ENCODE measurements around the gene TIGD1.
"Not testable (repeated sequence)": the region's sequence is repeated elsewhere in the genome, so short reads cannot be mapped to it uniquely, and the experiment has no call there.

Gene TIGD1

DNA sequence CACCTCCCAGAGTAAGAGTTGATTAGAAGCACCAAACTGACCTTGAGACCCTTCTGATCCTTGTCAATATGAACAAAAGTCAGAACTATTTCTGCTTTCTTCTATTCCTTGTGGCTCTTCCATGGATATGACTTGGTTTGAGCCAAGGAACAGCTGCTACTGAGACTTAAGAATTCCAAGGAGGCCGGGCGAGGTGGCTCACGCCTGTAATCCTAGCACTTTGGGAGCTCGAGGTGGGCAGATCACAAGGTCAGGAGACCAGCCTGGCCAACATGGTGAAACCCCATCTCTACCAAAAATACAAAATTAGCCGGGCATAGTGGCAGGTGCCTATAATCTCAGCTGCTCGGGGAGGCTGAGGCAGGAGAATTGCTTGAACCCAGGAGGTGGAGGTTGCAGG is 20.1 kb upstream of the TIGD1 start:
- not testable (repeated sequence) for DNase-seq (ENCODE audit: low read depth, low spot score)

DNA sequence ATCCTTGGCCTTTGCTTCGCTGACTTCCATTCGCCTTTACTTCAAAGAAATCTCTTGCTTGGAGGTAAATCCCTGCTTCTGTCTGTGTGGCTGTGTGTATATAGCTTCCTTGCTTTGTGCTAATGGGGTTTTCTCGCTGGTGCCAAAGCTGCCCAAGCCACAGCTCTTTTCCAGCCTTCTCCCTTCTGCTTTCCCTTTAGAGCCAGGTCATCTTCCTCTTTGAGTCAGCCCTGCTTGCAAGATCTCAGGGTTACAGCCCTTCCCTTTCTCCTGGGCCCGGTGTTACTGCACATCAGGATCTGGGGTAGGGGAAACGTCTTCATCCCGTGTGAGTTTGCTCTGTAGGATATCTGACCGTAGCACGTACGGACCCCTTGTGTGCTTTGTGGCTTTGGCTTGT is 19.2 kb upstream of the TIGD1 start:
- DNase-seq (ENCODE audit: low read depth, low spot score) = no peak

DNA sequence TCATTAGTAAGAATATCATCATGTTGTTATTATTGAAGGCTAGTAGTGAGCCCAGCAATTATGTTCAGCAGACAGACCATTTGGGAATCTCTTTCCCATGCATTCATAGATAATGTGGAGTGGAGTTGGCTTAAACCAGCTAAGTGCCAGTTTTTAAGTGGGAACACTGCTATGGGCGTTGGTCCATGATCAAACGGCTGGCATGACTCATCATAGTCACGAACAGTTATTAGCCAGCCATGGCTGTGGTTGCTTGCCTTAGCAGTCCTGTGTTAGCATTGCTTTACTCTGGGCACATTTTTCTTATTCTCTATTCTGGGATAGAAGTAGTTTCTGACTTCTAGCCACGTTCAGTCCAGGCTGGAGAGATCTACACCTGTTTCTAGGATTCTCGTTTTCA is 17.8 kb upstream of the TIGD1 start:
- DNase-seq (ENCODE audit: low read depth, low spot score) = peak; percentile 92

DNA sequence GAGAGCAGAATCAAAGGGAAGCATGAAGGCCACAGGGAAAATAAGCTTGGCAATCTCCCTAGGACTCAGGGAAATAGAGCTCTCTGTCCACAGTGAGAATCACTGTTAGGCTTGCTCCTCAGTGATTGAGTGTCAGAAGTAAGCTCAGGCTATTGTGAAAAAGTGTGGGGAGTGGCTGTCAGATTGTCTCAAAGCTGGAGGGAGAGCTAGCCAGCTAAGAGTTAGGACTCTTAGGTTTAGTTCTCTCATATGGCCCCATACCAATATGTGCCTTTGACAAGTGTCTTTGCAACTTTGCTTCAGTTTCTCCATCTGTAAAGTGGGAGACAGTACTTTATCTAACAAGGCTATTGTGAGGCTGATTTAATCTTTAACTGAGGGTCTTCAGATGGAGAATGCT is 17.4 kb upstream of the TIGD1 start:
- DNase-seq (ENCODE audit: low read depth, low spot score) = no peak

DNA sequence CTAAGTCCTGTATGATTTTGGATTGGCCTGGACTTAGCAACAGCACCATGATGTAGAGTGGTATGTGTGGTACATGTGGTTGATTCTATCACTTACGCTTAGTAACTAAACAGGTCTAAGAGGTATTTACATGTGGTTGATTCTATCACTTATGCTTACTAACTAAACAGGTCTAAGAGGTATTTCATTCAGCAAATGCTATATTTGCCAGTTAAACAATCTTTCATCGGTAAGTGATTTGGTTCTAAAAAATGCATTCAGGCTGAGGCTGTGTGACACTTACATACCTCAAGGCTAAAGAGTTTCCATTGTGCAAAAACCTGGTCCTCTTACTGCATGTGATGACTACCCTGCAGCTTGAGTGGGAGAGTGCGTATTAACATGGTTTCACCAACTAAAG is 13.2 kb upstream of the TIGD1 start:
- peak; percentile 53 for DNase-seq (ENCODE audit: low read depth, low spot score)

DNA sequence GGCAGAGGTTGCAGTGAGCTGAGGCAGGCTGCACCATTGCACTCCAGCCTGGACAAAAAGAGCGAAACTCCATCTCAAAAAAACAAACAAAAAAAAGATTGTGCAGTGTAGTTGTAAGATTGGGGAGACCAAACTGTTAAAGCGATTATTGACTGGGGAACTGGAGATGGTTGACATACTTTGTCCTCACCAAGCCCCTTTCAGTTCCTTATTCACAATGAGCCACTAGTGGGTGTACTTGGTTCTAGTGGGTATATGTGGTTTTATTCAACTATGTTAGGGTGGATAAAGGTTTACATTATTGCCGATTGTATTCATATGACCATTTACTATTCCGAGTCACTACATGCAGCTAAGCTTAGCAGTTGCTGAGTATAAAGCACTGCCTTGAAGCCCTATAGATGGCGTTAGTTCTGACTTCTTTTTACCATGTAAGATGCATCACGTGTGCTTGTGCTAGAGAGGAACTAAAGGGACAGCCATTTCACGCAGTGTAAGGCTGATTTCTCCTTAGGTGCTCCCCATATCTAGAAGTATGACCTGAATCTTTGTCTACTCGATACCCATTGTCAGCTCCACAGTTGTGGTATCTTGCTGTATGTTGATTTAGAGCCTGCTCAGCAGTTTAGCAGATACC is 12.3 kb upstream of the TIGD1 start:
- DNase-seq (ENCODE audit: low read depth, low spot score) = no peak

DNA sequence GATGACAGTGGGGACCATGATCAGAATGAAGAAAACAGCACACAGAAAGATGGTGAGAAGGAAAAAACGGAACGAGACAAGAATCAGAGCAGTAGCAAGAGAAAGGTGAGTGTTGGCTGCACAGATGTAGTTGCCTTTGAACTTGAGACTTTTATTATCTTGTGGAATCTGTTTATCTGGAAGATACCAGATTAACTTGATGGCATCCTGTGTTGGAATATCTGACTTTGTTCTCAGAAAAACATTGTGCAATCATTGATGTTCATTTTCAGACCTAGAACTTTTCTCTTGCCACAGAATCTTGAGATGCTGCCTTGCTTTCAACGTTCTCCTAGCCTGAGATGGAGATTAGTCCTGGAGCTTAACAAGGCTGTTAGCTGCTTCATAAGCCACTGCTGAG is 6.1 kb upstream of the TIGD1 start:
- no peak for DNase-seq (ENCODE audit: low read depth, low spot score)

DNA sequence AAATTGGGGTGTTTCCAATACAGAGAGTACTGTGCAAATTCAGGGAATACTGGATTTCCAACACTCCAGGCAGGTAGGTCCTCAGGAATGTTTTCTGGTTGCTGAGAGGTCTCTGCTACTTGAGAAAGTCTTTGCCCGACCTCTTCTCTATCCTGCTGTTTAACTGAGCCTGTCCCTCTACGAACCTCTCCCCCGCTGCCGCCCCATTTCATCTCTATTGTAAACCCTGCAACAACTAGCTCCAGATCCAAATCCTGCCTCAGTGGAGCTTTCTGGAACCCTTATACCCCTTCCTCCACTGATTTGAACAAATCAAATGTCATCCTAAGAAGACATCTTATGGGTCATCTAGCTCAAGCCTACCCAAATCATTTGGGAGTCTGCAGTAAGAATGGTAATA is 1.4 kb upstream of the TIGD1 start:
- DNase-seq (ENCODE audit: low read depth, low spot score) = no peak

DNA sequence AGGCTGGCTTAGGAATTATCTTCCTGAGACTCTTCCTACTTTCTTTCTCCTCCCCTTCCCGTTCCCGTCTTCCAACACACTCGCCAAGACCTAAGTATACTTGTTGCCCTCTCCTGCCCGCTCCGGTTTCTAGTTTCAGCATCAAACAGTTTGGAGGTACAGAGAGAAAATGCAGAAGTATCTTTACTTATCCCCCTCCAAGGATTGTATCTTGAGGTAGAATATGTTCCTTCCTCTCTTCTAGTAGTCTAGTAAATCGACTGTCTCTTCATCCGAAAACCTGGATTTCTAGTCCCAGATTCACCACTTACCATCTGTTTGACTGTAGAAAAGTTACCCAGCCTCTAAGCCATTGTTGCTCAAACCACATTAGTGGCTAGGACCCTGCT is 887 bp upstream of the TIGD1 start:
- DNase-seq (ENCODE audit: low read depth, low spot score) = no peak

DNA sequence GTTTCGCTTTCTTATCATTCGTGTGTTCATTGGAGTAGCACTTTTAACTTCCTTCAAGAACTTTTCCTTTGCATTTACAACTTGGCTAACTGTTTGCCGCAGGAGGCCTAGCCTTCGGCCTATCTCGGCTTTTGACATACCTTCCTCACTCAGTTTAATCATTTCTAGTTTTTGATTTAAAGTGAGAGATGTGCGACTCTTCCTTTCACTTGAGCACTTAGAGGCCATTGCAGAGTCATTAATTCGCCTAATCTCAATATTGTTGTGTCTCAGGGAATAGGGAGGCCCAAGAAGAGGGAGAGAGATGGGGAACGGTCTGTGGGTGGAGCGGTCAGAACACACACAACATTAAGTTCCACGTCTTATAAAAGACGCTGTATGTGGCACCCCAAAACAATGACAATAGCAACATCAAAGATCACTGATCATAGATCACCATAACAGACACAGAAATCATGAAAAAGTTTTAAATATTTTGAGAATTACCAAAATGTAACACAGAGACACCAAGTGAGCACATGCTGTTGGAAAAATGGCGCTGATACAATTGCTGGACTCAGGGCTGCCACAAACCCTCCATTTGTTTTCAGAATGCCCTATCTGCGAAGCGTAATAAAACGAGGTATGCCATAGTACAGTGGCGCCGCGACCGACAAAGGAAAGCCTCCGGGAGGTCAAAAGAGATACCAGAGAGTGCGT is 553 bp downstream of the TIGD1 start:
- DNase-seq (ENCODE audit: low read depth, low spot score) = no peak

DNA sequence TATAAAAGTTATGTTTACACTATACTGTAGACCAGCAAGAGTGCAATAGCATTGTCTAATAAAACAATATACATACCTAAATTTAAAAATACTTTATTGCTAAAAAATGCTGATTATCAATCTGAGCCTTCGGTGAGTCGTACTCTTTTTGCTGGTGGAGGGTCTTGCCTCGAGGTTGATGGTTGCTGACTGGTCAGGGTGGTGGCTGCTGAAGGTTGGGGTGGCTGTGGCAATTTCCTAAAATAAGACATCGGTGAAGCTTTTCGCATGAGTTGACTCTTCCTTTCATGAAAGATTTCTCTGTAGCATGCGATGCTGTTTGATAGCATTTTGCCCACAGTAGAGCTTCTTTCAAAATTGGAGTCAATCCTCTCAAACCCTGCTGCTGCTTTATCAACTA is 2.4 kb downstream of the TIGD1 start:
- no peak for DNase-seq (ENCODE audit: low read depth, low spot score)

DNA sequence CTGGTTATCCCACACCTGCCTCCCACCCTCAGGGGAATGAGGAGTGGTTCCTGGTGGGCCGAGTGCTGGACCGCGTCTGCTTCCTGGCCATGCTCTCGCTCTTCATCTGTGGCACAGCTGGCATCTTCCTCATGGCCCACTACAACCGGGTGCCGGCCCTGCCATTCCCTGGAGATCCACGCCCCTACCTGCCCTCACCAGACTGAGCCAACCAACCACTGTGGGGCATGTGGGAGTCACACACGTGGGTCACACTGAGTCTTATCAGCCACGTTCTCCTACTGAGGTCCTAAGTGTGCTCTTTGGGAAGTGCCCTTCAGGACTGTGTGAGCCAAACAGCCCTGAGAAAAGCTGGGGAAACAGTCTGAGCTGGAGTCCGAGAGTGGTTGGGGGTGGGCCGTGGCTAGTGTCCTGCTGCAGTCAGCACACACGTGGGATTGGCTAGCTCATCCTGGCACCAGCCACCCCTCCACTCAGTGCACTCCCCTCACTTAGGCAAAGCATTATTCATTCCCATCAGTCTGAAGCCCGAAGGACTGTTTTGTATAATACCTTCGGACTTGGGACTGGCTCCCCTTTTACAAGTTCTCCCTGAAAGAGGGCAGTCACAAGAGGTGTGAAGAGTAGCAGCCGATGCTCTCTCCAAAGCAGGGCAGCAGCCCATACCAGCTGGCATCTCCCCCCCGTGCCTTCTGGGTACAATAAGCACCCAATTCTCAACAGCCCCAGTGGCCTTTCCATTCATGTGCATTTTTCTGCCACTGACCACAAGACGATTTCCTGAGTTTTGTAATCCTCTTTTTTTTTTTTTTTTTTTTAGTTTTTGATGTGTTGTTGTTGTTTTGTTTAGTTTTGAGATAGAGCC is 4.6 kb downstream of the TIGD1 start:
- DNase-seq (ENCODE audit: low read depth, low spot score) = no peak

DNA sequence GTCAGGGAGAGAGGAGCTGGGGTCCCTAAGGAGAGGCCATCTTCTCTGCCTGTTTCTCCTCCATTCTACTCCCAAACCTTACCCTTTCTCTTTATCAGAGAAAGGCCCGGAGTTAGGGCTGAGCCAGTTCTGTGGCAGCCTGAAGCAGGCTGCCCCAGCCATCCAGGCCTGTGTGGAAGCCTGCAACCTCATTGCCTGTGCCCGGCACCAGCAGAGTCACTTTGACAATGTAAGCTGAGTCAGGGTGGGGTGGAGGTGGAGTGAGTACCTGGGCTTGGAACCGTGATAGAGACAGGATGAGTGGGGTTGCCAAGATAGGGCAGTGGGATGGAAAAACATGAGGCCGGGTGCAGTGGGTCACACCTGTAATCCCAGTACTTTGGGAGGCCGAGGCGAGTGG is 5.7 kb downstream of the TIGD1 start:
- no peak for DNase-seq (ENCODE audit: low read depth, low spot score)

DNA sequence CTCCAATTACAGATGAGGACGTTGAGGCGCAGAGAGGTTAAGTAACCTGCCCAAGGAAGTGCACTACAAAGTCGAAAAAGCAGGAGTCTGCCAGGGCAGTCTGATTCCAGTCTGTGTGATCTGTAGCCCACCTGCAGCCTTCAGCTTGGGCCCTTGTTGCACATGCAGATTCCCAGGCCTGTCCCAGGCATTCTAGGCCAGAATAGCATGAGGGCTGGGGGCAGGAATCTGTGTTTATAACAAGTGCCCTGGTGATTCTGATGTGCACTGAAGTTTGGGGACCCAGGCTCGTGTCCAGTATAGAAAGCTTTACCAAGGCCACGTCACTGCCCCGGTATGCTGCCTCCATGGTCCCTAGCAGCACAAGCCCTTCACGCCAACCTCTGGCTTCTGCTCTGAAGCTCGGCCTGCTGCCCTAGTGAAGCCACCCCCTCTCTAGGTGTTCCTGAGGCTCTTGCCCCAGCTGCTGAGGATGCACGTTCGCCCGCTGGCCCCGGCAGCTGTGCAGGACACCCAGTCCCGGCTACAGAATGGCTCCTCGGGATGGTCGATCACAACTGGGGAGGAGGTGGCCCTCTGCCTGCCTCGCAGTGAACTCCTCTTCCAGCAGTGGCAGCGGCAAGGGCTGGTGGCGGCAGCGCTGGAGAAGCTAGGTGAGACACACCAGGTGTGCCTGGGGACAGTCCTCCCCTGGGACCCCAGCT is 6.3 kb downstream of the TIGD1 start:
- no peak for DNase-seq (ENCODE audit: low read depth, low spot score)

DNA sequence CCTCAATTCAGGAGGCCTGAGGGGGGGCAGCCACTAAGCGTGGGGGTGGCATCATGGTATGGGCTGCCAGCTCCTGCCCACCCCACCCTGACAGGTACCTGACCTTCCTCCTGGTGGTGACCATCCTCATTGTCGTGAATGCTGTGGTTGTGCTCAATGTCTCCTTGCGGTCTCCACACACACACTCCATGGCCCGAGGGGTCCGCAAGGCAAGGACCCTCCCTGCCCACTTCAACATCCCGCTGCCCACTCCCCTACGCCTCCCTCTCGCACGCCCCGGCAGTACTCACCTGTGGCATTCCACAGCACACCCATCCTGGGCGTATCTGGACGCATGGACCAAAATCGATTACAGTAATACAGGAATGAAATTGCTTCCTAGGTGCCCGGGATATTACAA is 6.9 kb downstream of the TIGD1 start:
- DNase-seq (ENCODE audit: low read depth, low spot score) = no peak

DNA sequence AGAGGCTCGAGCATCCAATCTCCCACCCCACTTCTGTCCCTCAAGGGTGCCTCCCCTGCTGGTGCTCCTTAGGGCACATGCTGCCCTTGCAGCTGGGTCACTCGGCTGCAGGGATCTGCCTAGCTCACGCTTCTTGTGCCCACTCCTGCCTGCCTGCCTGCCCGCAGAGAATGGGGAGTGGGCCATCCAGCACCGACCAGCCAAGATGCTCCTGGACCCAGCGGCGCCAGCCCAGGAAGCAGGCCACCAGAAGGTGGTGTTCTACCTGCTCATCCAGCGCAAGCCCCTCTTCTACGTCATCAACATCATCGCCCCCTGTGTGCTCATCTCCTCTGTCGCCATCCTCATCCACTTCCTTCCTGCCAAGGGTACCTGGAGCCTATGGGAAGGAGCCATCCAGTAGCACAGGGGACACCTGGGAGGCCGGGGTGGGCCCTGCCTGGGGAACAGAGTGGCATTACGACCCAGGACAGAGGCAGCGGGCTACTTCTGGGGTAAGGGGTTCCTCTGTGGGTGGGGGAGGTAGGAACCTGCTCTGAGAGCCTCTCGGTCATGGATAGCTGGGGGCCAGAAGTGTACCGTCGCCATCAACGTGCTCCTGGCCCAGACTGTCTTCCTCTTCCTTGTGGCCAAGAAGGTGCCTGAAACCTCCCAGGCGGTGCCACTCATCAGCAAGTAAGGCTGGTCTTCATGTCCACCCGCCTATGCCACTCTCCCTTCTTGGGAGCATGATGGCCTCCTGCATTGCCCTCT is 7.5 kb downstream of the TIGD1 start:
- no peak for DNase-seq (ENCODE audit: low read depth, low spot score)

DNA sequence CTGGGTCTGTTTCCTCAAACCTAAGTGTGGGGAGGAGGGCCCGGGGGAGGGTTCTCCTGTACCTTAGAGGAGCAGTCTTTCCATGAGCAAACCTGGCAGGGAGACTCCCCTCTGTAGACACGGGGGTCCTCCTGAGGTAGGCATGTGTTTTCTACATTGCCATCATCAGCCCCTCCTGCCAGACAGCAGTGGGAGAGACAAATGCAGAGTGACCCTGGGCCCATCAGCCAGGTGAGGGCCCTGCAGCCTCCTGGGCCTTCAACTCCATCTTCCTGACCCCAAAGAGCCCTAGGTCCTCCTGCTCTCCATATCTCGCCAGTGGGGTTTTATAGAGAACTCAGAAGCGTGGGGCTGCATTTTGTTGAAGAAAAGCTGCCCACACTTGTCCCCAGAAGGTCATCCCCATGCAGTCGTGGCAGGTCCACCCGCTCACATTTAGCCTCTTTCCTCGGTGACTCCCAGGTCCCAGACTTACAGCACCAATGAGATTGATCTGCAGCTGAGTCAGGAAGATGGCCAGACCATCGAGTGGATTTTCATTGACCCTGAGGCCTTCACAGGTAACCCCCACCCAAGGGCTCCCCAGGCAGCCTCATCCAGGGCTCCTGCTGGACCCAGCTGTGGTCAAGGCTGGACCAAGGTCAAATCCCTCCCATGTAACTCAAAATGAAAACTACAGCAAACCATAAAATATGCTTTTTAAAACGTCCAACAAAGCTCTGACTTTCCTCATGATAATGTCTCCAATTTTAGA is 8.2 kb downstream of the TIGD1 start:
- DNase-seq (ENCODE audit: low read depth, low spot score) = no peak

DNA sequence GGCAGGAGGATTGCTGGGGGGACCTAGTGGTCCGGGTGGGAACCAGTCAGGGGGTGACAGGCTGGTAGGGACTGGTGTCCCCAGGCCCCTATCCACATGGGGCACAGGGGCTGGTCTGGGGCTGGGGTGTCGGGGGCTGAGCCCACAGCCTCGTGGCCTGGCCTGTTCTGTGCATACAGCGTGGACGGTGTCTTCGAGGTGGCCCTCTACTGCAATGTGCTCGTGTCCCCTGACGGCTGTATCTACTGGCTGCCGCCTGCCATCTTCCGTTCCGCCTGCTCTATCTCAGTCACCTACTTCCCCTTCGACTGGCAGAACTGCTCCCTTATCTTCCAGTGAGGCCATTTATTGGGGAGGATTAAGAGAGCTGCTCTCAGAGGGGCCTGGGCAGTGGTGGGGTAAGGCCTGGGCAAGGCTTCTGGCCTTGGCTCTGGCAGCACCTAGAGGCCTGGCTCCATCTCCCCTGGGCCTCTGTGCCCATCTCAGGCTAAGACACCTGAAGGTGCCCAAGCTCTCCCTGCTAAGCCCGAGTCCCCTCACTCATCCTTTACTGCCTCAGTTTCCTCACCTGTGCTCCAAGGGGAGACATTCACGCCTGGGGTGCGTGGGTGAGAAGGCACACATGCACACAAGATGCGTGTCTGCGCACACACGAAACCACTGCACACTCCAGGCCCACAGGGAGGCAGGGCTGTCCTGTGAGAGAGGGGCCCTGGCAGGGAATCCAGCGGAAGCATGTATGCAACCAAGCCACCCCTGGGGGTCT is 9.0 kb downstream of the TIGD1 start:
- DNase-seq (ENCODE audit: low read depth, low spot score) = no peak

DNA sequence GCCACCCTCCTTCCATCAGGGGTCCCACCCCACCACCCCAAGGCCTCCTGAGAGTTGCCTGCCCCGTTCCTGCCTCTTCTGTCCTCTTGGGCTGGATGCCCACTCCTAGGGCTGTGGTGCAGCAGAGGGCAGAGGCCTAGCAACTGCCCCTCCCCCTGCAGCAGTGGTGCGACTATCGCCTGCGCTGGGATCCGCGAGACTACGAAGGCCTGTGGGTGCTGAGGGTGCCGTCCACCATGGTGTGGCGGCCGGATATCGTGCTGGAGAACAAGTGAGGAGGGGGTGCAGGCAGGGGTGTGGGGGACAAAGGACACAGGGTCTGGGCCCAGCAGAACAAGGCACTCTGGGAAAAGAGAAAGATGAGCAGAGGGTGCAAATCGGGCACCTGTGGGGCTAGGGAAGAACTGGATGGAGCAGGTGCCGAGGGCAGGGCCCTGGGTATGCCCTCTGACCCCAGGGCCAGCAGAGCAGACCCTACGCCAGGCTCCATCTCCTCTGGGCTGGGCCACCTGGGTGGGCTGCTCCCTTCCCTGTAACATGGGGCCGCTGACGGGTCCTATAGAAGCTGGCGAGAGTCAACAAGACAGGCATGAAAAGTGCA is 9.8 kb downstream of the TIGD1 start:
- DNase-seq (ENCODE audit: low read depth, low spot score) = no peak

Measured in astrocyte of the hippocampus (primary cell).